Mucosa of stomach (tissue), 1 donor: ENCODE results near the gene AFAP1L1.
"Not testable (repeated sequence)": the region's sequence is repeated elsewhere in the genome, so short reads cannot be mapped to it uniquely, and the experiment has no call there.

ENCODE experiments used
- H3K27me3 ChIP-seq: one replicate; pipeline ENCODE4 v1.7.0; 2013; ENCODE audit warnings: mild to moderate bottlenecking, low read length; ENCODE audit not compliant: control insufficient read depth, insufficient read depth
- H3K36me3 ChIP-seq: one replicate; pipeline ENCODE4 v1.7.0; 2013; ENCODE audit warnings: low read length; ENCODE audit not compliant: control insufficient read depth, insufficient read depth
- H3K4me1 ChIP-seq: one replicate; pipeline ENCODE4 v1.7.0; 2013; ENCODE audit warnings: mild to moderate bottlenecking, low read length; ENCODE audit not compliant: control insufficient read depth, insufficient read depth
- H3K4me3 ChIP-seq: one replicate; pipeline ENCODE4 v1.7.0; 2013; ENCODE audit warnings: low read length
- H3K9ac ChIP-seq: one replicate; pipeline ENCODE4 v1.7.0; 2013; ENCODE audit warnings: mild to moderate bottlenecking, low read length, moderate library complexity
- H3K9me3 ChIP-seq: one replicate; pipeline ENCODE4 v1.7.0; 2013; ENCODE audit warnings: mild to moderate bottlenecking, low read length, moderate library complexity; ENCODE audit not compliant: control insufficient read depth
- donor health status: Pancreatic carcinoma.

AFAP1L1 gene

DNA sequence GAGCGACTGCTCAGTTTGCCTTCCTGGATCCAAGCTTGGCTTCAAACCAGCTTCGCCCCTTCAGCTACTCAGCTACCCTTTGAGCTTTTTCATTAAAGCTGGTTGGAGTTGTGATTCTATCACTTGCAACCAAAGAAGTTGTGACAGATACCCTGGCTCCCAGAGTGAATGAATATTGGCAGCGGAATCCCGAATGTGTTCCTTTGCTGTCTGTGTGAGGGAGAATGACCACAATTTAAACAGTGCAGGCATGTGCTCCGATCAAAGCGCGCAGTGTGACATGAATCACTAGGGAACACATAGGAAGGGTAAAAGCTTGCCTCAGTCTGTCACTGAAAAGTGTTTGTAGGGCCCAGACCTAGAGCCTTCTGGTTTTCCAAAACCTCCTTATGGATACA, 6.6 kb upstream of the AFAP1L1 start:
- no peaks in the 10 kb centered on the region for H3K4me1 ChIP-seq
- H3K27me3 ChIP-seq: peaks cover 11% of the 10 kb centered on the region
- no peaks in the 10 kb centered on the region for H3K9me3 ChIP-seq
- H3K9ac ChIP-seq: no peak overlapping the region
- H3K4me3 ChIP-seq: no peak overlapping the region
- no peaks in the 10 kb centered on the region for H3K36me3 ChIP-seq

DNA sequence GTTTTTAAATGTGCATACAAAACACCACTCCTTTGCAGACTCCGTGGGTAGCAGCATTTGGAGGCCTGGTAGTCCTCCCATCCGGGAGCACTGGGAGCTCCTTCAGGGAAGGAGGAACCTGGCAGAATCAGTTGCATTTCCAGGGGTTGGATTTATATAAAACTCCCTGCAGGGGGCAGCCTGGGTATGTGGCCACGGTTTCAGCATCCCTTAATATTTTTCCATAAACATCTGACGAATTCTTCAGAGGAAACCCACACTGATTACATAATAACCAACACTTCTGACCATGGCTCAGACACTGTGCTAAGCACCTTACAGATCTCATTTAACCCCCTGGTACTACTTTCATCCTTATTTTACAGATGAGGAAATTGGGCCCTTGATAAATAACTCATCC, 6.1 kb upstream of the AFAP1L1 start:
- Histone ChIP-seq H3K4me1 (no peaks in the 10 kb centered on the region), H3K9ac (no peak overlapping the region), H3K27me3 (peaks cover 12% of the 10 kb centered on the region), H3K4me3 (no peak overlapping the region), H3K36me3 (no peaks in the 10 kb centered on the region), H3K9me3 (no peaks in the 10 kb centered on the region)

DNA sequence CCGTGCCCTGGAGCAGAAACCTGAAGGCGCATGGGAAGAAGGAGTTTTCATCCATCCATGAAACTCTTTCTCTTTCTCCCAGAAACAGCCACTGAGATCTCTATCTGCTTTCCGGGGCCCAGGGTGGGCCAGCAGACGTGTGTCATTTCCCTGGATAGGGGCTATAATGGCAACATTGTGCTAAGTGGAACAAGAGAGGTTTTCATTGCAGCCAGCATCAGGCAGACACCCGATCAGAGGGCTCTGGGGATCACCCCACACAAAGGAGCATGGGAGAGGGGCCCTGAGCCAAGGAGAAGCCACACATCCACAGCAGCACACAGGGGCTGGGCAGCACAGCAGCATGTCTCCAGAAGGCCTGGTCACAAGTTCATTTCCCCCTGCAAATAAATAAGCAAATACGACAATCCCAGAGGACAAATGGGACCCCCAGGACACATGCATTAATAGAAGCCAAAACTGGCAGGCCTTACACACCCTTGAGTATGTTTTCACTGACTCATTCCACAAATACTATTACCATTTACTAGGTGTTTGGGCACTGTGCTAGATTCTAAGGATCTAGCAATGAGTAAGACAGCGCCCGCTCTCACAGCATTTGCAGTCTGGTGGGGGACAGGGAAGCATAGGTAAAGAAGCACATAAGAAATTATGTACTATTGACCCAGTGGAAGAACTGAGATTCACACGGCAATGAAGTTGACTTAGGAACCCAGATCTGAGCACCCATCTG, 4.3 kb upstream of the AFAP1L1 start:
- Histone ChIP-seq H3K4me3 (no peak overlapping the region), H3K27me3 (peaks cover 23% of the 10 kb centered on the region), H3K9ac (no peak overlapping the region), H3K9me3 (no peaks in the 10 kb centered on the region), H3K4me1 (peaks cover 4% of the 10 kb centered on the region), H3K36me3 (no peaks in the 10 kb centered on the region)

DNA sequence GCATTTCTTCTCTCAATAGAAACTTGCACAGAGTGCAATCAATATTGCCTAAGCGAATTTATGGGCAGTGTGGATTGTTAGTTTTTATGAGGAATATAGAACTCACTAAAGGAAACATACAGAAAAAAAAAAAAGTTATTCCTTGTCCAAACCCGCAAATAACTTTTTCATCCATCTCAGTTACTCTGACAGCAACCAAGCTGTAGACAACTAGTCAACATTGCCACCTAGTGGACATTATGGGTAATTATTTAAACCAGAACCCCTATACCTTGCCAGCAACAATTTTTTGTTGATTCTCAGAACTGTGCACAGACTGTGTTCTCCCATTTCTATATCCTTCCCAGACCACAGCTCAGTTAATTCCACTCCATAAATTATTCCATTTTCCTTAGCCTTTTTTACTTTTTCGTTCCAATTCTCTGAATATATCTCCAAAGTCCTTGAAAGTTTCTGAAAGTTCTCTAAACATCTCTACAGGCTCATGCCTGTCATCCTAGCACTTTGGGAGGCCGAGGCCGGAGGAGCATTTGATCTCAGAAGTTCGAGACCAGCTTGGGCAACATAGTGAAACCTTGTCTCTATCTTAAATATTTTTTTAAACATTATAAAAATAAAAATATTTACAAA, 2.6 kb upstream of the AFAP1L1 start:
- Histone ChIP-seq H3K9ac (no peak overlapping the region), H3K36me3 (no peaks in the 10 kb centered on the region), H3K4me3 (no peak overlapping the region), H3K27me3 (peaks cover 33% of the 10 kb centered on the region), H3K9me3 (no peaks in the 10 kb centered on the region), H3K4me1 (peaks cover 4% of the 10 kb centered on the region)

DNA sequence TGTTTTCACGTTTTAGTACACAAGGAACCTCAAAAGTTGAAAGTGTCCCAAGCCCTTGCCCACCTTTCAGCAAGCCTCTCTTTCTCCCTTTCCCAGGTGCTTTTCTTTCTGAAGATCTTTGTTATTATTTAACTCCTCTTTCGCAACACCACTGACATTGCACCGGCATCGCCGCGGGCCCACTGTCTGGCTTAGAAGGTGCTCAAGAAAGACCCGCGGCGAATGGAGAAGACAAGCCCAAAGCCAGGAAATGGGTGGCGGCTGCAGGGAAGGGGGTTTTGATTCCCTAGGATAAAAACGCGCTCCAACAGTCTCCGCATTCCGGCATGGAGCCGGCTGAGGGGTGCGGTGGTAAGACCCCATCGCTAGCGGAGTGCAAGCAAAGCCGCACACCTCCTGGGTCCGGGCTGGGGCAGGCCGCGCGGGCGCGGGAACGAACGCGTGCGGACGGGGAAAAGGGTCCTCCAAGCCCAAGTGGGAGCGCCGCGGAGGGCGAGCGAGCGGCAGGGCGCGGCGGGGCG, 404 bp upstream of the AFAP1L1 start:
- Histone ChIP-seq H3K4me1 (peaks cover 4% of the 10 kb centered on the region), H3K4me3 (no peak overlapping the region), H3K9me3 (no peaks in the 10 kb centered on the region), H3K27me3 (peaks cover 27% of the 10 kb centered on the region), H3K9ac (no peak overlapping the region), H3K36me3 (no peaks in the 10 kb centered on the region)

DNA sequence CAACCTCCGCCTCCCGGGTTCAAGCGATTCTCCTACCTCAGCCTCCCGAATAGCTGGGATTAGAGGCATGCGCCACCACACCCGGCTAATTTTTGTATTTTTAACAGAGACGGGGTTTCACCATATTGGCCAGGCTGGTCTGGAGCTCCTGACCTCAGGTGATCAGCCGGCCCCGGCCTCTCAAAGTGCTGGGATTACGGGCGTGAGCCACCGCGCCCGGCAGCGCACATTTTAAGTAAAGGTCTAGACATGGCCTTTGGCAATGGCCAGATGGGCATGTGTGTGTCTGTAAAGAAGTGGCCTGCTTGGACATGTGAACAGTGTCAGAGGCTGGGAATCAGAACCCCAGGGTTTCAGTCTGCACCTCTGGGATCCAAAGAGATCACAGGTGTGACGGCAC, 1.1 kb downstream of the AFAP1L1 start:
- not testable (repeated sequence) for H3K4me3 ChIP-seq, H3K36me3 ChIP-seq, H3K9me3 ChIP-seq, H3K9ac ChIP-seq, H3K4me1 ChIP-seq
- H3K27me3 ChIP-seq: peaks cover 34% of the 10 kb centered on the region

DNA sequence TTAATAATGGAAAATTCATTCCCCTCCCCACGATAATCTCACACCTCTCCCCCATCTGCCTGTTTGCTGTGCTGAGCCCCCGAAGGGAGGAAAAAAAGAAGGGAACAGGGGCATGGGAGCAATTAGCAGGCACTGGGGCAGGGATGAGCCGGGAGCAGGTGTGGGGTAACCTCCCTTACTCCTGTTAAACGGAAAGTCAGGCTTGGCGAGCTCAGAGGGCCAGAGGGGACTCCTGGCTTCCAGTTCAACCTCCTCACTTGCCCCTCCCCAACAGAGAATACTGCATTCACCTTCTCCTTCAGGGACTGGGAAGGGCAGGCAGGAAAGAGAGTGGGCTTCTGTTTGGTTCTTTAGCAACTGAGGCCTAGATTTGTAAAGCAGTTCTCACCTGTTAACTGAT, 1.6 kb downstream of the AFAP1L1 start:
- H3K4me3 ChIP-seq: no peak overlapping the region
- no peaks in the 10 kb centered on the region for H3K36me3 ChIP-seq

DNA sequence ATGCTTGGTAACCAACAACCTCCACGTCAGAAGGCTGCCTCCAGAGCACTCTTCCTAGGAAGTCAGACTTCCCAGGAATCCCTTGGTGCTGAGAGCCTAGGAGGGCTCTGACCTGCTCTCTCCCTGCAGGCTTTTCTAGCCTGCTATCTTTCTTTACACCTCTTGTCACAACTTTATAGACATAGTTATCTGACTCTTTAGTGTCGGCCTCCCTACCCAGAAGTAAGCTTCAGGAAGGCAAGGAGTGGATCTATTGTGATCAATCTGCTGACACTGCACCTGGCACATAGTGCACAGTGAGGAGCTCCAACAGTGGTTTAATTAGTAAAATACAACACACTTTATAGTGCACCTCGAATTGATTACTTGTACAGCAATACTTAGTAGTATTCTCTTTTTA, 2.3 kb downstream of the AFAP1L1 start:
- Histone ChIP-seq H3K27me3 (peaks cover 34% of the 10 kb centered on the region), H3K4me3 (no peak overlapping the region), H3K36me3 (no peaks in the 10 kb centered on the region), H3K9me3 (no peaks in the 10 kb centered on the region), H3K9ac (no peak overlapping the region), H3K4me1 (peaks cover 4% of the 10 kb centered on the region)

More for the DNA sequence above, 1.6 kb downstream of the AFAP1L1 start:
- Histone ChIP-seq H3K27me3 (peaks cover 34% of the 10 kb centered on the region), H3K9me3 (no peaks in the 10 kb centered on the region), H3K9ac (no peak overlapping the region), H3K4me1 (peaks cover 4% of the 10 kb centered on the region)

DNA sequence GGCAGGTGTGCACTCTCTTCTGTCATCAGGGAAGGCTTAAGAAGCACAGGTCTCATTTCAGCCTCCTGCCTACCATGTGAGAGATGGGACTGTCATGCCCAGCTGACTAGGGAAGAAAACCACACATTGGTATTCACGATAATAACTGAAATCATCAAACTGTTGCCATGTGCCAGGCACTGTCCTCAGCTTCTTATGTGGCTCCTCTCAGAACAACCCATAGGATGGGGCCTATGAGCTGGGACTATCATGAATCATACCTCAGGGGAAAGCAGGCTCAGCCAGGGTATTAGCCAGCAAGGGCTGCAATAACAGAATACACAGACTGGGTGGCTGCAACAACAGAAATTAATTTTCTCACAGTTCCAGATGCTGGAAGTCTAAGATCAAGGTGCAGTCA, 3.3 kb downstream of the AFAP1L1 start:
- no peaks in the 10 kb centered on the region for H3K36me3 ChIP-seq
- no peak overlapping the region for H3K9ac ChIP-seq
- H3K4me3 ChIP-seq: no peak overlapping the region
- peaks cover 34% of the 10 kb centered on the region for H3K27me3 ChIP-seq
- no peaks in the 10 kb centered on the region for H3K9me3 ChIP-seq
- H3K4me1 ChIP-seq: peaks cover 4% of the 10 kb centered on the region

DNA sequence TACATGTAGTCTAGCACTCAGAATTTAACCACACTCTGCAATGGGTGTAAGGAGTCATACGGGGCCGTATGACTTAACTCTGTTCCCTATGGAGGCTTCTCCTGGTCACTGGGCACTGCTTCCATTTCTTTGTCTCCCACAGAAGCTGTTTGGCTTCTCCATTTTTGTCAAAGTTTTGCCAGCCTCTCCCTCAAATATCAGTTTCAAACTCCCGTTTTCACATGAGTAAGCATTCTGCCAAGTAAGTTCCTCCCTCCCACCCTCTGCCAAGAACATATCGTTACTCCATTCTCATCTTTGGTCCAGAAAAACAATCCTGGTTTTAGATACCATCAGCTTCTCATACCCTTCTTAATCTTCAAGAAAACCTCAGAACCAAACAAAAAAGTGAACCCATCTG, 6.1 kb downstream of the AFAP1L1 start:
- Histone ChIP-seq H3K9ac (no peak overlapping the region), H3K27me3 (peaks cover 13% of the 10 kb centered on the region), H3K4me3 (no peak overlapping the region), H3K36me3 (no peaks in the 10 kb centered on the region), H3K4me1 (no peaks in the 10 kb centered on the region), H3K9me3 (no peaks in the 10 kb centered on the region)

DNA sequence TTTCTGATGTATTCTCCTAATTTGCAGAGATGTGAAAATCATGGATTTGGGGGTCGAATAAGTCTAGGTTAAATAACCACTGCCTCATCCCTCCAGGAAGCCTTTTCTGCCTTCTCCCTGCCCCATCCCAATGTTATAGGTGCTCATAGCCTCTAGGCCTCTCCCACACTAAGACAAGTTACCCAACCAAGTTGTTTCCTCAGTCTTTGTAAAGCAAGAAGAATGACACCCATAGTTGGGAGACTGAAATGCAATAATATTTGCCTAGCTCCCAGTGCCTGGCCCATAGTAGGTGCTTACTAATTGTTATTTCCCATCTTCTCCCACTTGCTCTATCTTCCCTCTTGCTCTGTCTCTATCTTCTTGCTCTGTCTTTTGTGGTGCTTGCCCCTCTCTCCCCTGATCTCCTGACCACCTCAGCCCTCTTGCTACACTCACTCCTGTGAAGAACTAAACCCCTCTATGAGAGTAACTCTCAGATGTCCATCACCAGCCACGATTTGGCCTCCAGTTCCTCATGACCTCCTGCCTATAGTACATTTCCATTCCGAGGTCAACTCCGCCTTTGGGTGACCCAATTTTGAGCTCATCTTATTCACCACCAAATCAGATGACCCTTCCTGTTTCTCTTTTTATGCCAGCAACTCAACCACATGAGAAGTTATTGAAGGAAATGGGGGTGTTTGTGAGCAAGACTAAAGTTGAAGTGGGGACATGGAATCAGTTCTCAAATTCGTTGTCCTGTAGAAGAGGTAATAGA, 7.0 kb downstream of the AFAP1L1 start:
- Histone ChIP-seq H3K4me1 (no peaks in the 10 kb centered on the region), H3K4me3 (no peak overlapping the region)

DNA sequence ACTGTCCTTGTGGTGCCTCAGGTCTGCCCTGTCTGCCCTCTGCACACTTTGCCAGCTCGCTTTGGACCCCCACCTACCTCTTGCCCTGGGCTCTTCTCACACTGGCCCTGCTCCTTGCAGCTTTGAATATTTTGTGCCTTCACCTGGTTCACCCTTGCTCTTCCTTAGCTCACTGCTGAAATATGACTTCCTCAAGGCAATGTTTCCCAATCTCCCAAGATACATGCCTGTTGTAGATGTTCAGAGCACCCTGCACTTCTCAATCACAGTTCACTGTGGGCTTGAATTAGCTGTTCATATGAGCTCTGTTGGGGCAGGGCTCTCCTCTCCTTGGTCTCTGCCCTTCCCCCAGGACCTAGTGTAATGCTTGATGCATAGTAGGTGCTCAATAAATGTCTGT, 8.0 kb downstream of the AFAP1L1 start:
- no peaks in the 10 kb centered on the region for H3K9me3 ChIP-seq
- no peaks in the 10 kb centered on the region for H3K4me1 ChIP-seq
- H3K4me3 ChIP-seq: no peak overlapping the region
- peaks cover 7% of the 10 kb centered on the region for H3K27me3 ChIP-seq
- H3K9ac ChIP-seq: no peak overlapping the region
- H3K36me3 ChIP-seq: no peaks in the 10 kb centered on the region

More for the DNA sequence above, 7.0 kb downstream of the AFAP1L1 start:
- Histone ChIP-seq H3K36me3 (no peaks in the 10 kb centered on the region), H3K9me3 (no peaks in the 10 kb centered on the region), H3K9ac (no peak overlapping the region), H3K27me3 (peaks cover 7% of the 10 kb centered on the region)
